ENCODE data around the gene ELOA2.
A peak's percentile ranks its signal among the peaks of the same experiment; 100 is the strongest.
"Not testable (repeated sequence)": the region's sequence is repeated elsewhere in the genome, so short reads cannot be mapped to it uniquely, and the experiment has no call there.

ELOA2 gene

GRCh38 chr18:47063096-47063495, 27.7 kb upstream of the ELOA2 start:
- no peak for TF ChIP-seq CTCF (conservative IDR thresholded peaks at IDR 0.05)
- H3K27ac ChIP-seq: no peak overlapping the region

GRCh38 chr18:47062471-47062870, 27.1 kb upstream of the ELOA2 start:
- H3K27ac ChIP-seq: no peak overlapping the region
- no peak for TF ChIP-seq CTCF (conservative IDR thresholded peaks at IDR 0.05)

- H3K27ac ChIP-seq: no peak overlapping the region
- TF ChIP-seq CTCF (conservative IDR thresholded peaks at IDR 0.05): no peak
These were observed 18.9 kb upstream of the ELOA2 start for GRCh38 chr18:47054369-47054768.

GRCh38 chr18:47050468-47050867, 15.0 kb upstream of the ELOA2 start:
- no peak overlapping the region for H3K27ac ChIP-seq
- peak; percentile 82 for TF ChIP-seq CTCF (conservative IDR thresholded peaks at IDR 0.05)

- no peak for TF ChIP-seq CTCF (conservative IDR thresholded peaks at IDR 0.05)
- no peak overlapping the region for H3K27ac ChIP-seq
These were observed 5.6 kb upstream of the ELOA2 start for GRCh38 chr18:47040982-47041381.

GRCh38 chr18:47036927-47037578, 1.6 kb upstream of the ELOA2 start:
- no peak for TF ChIP-seq CTCF (conservative IDR thresholded peaks at IDR 0.05)
- H3K27ac ChIP-seq: no peak overlapping the region

GRCh38 chr18:47036298-47036874, 965 bp upstream of the ELOA2 start:
- H3K27ac ChIP-seq: no peak overlapping the region
- TF ChIP-seq CTCF (conservative IDR thresholded peaks at IDR 0.05): peak; percentile 68

GRCh38 chr18:47034591-47034990, 830 bp downstream of the ELOA2 start:
- H3K27ac ChIP-seq: not testable (repeated sequence)
